HFF-Myc (cell line): ENCODE results near the gene CDH2.

ENCODE experiments used
- DNase-seq: peaks from one replicate; pipeline ENCODE4 v3.0.0-alpha.2; 2011; ENCODE audit warnings: low read depth; ENCODE audit errors: extremely low read depth
- H3K4me3 ChIP-seq: replicated peaks from 2 replicates; pipeline ENCODE4 v1.5.1; 2011; ENCODE audit warnings: low read depth, mild to moderate bottlenecking, control low read depth, low read length
- TF ChIP-seq, protein P1 (sequence below): IDR thresholded peaks from 2 replicates; pipeline ENCODE4 v1.5.1; 2012; ENCODE audit warnings: mild to moderate bottlenecking, low read depth, low read length, control low read depth; ENCODE audit errors: missing control alignments

Gene CDH2

DNA sequence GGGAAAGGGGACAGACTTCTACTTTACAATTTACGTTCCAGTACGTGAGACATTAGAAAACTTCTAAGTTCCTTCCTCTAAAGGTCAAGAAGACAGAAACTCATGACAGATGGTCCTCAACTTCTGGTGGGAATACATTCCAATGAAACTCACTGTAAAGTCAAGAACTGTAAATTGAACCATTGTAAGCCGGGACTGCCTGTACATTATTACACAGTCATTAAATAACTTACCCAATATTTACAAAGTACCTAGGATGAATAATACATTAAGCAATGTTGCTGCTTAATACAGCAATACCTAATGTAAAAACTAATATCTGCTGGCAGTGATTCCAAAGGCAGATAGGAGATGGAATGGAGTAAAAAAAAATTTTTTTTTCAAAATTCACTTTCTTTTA, 51.9 kb downstream of the CDH2 start:
- DNase-seq = no peak
- TF ChIP-seq, protein P1, sequence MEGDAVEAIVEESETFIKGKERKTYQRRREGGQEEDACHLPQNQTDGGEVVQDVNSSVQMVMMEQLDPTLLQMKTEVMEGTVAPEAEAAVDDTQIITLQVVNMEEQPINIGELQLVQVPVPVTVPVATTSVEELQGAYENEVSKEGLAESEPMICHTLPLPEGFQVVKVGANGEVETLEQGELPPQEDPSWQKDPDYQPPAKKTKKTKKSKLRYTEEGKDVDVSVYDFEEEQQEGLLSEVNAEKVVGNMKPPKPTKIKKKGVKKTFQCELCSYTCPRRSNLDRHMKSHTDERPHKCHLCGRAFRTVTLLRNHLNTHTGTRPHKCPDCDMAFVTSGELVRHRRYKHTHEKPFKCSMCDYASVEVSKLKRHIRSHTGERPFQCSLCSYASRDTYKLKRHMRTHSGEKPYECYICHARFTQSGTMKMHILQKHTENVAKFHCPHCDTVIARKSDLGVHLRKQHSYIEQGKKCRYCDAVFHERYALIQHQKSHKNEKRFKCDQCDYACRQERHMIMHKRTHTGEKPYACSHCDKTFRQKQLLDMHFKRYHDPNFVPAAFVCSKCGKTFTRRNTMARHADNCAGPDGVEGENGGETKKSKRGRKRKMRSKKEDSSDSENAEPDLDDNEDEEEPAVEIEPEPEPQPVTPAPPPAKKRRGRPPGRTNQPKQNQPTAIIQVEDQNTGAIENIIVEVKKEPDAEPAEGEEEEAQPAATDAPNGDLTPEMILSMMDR = no peak

DNA sequence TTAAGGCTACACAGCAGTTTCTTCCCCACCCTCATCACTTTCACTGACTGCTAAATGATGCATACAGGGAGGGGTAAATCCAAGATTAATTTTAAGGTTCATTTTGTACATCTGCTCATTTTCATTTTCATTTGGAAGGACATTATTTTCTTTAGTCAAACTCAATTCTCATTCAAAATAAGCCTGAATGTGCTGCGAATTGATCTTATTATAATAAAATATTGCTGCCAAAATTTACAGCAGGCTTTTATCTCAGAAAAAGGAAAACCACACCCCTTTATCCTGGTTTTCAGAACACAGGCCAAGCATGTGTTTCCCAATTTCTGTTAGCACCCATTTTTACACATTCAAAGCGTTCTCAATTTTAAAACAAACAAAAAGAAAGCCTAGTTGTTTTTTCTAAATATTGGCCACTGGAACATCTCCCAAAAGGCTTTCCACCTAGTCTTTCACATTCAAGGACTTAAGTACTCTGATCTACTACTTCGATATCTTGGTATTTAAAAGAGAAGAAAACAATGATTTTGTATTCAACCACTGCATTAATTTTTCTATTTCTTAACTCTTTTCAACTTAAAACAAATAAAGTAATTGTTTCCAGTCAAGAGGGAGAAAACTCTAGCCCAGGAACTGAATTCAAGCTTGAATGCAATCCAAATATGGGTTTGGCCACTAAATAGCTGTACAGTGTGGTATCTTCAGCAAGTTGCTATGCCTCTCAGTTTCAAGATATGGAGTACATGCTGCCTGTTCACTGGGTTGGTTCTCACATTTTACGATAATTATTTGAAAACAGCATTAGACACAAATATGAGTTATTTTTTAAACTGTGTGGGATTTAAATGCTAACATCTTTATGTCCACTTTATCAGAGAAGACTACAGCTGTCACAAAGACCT, 52.5 kb downstream of the CDH2 start:
- no peak for DNase-seq
- no peak overlapping the region for H3K4me3 ChIP-seq
- TF ChIP-seq, protein P1 = no peak

More for the DNA sequence above, 51.9 kb downstream of the CDH2 start:
- H3K4me3 ChIP-seq = no peak overlapping the region

DNA sequence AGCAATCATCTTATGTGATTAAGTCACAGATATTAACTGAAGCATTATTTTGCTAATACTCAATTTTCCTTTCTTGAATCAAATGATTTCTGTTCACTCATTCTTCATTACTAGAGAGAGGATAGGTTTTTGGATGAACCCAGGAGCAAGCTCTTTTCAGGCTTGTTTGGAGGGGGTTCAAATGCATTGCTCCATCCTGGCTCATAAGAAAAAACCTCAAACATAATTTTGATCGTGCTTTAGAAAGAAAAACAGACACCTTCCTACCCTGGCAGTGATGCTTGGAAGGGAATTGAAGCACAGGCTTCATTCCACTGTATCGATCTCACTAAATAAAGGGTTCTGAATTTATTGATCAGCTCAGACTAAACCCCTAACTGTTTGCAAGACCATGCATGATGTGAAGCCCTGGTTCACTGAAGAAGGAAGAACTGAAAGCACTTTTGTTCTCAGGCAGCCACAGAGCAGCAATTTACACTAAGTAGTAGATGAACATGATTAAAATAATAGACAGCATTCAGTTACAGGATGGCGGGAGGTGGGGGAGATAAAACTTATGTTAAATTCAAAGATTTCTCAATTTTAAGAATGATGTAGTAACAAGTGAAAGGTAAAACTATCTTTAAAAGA, 53.4 kb downstream of the CDH2 start:
- H3K4me3 ChIP-seq = no peak overlapping the region
- DNase-seq = no peak
- TF ChIP-seq, protein P1 = no peak

DNA sequence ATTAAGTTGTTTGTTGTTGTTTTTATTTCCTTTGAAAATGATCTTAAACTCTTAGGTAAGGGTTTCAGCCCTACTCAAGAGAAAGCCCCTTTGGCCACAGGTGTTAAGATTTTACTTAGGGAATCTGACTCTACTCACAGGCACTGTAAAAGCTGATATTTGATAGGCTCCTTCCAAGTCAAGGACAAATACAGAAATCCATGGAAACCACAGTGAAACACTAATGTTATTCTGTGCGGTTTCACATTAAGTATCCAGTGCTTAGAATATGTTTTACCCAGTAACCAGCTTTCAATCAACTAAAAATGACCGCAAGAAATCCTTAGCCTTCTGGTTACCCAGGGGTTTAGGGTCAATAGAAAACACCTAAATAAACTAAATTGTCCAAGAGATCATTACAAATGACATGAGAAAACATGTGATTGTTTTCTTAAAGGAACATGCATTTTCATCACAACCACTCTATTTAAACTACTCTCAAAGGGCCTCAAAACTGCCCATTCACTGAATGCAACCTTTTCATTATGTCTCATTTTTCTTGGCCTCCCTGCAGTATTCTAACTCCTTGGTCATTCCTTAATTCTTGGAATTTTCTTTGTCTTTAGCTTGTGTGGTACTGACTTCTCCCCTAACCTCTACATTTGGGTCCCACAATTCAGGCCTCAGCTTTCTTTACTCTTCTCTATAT, 56.0 kb downstream of the CDH2 start:
- no peak overlapping the region for H3K4me3 ChIP-seq
- TF ChIP-seq, protein P1 = no peak
- DNase-seq = no peak

DNA sequence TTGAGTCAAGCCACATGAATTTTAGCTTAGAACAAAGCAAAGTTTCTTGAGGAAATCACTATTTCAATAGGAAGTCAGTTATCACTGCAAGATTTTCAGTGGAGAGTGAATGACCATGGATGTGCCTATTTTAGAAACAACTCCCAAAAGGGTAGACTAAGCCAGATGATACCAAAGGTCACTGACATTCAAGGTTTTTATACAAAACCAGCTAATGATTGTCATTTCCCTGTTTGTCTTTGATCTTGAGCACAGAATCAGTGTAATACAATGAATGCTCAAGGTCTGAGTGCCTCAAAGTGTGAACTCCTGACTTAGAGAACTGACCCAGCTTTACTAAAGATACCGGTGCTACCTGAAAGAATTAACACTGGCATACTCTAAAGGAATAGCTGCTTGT, 60.5 kb downstream of the CDH2 start:
- H3K4me3 ChIP-seq = no peak overlapping the region
- TF ChIP-seq, protein P1 = no peak
- DNase-seq = no peak

DNA sequence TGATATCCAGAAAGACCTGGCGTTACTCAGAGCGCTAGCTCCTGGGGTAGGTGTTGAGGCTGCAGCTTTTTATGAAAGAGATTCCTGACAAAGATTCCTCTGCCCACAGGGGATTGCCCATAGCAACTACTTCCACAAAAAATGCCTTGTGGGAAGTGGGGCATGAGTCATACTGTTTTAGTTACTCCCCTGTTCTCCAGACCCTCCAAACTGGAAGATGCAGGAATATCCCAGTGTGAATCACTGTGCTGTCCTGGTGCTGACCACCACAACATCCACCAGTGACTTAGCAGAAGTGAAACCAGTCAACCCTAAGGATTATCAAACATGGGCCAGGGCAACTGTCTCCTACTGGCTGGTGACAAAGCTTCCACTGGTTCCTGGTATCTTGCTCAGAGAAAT, 61.8 kb downstream of the CDH2 start:
- DNase-seq = peak; percentile 89
- TF ChIP-seq, protein P1 = no peak
- H3K4me3 ChIP-seq = peak overlapping the region; percentile 15
